ENCODE measurements around the gene CCDC33. TPM values are rescaled to one million over a fixed set of nuclear protein-coding genes. Genes with fewer than 3 reads are reported as not detected.
A peak's percentile ranks its signal among the peaks of the same experiment; 100 is the strongest.

CCDC33 gene
- total and polyA plus RNA-seq, 3 experiments from 2014 or later: not detected

DNA sequence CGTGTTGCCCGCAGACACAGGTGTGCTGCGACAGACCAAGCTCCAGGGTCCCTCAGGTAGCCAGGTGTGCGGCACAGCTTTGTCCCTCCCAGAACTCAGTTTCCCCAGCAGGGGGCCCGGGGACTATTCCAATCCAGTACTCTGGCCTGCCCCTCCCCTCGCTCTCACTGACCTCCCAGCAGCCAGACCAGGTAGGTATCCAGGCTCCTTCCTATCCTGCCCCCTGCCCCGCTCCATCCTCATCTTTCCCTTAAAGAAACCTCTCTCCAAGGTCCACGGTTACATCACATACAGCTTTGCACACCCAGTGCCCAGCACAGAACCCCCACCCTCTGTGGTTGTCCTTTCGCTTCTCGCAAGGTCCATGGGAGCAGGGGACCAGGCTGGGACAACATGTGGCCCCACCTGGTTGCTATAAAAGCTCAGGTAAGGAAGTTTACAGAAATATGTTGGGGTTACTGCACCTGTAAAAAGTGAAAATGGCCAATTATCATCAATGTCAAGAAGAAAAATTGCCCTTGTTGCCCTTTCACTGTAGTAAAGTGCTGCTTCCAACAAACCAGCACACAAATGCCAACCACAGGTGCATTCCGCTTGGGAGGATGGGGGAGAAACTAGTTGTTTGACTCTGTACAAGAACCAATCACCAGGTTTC lies 138.6 kb downstream of the CCDC33 start:
- Mint-ChIP-seq H3K27me3 (peaks cover 0 to 9% of the 10 kb centered on the region in 2 donors), H3K9me3 (no peaks in the 10 kb centered on the region), H3K27ac (peak overlapping the region; percentile 23 to 80 (median 50)), H3K36me3 (no peaks in the 10 kb centered on the region), H3K4me1 (peaks cover 11 to 15% (median 13%) of the 10 kb centered on the region in 3 donors), H3K4me3 (peak overlapping the region; percentile 66 to 95 (median 82))
- H3K9me3 ChIP-seq (ENCODE audit: low read length): no peaks in the 10 kb centered on the region
- H3K4me3 ChIP-seq (ENCODE audit: low read length): peak overlapping the region; percentile 85
- no peaks in the 10 kb centered on the region for H3K27me3 ChIP-seq (ENCODE audit: insufficient read depth, low read length, poor library complexity, severe bottlenecking)
- CTCF ChIA-PET: interaction anchor here (0.7 to 4.4 kb wide), 20 partner anchors 9 to 413 kb away, joined by 3 to 37 read pairs (median 4); no protein-coding TSS in a partner anchor
- no peak overlapping the region for H3K27ac ChIP-seq (ENCODE audit: low read depth, low read length)
- POLR2A ChIA-PET: interaction anchor here (1.4 kb wide), 1 partner anchor 86 kb away, joined by 13 read pairs; the partner anchor contains the start of gene UBL7
- DNase-seq: no peak
- no peaks in the 10 kb centered on the region for H3K36me3 ChIP-seq (ENCODE audit: insufficient read depth, low read length)
- peaks cover 10% of the 10 kb centered on the region for H3K4me1 ChIP-seq (ENCODE audit: insufficient read depth, low read length)

DNA sequence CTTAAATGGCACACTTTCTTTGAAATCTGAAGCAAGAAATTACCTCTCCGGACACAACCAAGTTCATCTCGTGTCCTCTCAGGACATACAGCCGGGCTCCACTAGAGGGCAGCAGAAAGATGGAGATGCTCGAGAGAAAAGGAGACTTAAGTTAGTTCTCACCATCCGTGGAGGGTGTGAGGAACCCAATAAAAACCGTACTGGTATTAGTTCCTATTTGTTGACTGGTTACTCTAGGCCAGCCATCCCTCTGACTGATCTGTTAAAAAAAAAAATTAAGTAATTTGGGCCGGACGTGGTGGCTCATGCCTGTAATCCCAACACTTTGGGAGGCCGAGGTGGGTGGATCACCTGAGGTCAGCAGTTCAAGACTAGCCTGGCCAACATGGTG lies 139.2 kb downstream of the CCDC33 start:
- Mint-ChIP-seq H3K4me3 (peak overlapping the region; percentile 66 to 95 (median 82)), H3K27me3 (peaks cover 0 to 6% of the 10 kb centered on the region in 2 donors), H3K36me3 (no peaks in the 10 kb centered on the region), H3K9me3 (no peaks in the 10 kb centered on the region), H3K4me1 (peaks cover 11 to 15% (median 13%) of the 10 kb centered on the region in 3 donors), H3K27ac (peak overlapping the region; percentile 23 to 75 (median 50))
- H3K4me1 ChIP-seq (ENCODE audit: insufficient read depth, low read length): peaks cover 10% of the 10 kb centered on the region
- H3K9me3 ChIP-seq (ENCODE audit: low read length): no peaks in the 10 kb centered on the region
- POLR2A ChIA-PET: interaction anchor here (1.0 to 1.4 kb wide), 2 partner anchors 64 to 86 kb away, joined by 3 to 13 read pairs; partner anchors contain the start of gene UBL7
- DNase-seq: peak; percentile 66 to 87 (median 72)
- CTCF ChIA-PET: interaction anchor here (0.9 to 4.4 kb wide), 18 partner anchors 8 to 412 kb away, joined by 3 to 37 read pairs (median 5); no protein-coding TSS in a partner anchor
- H3K27me3 ChIP-seq (ENCODE audit: insufficient read depth, low read length, poor library complexity, severe bottlenecking): no peaks in the 10 kb centered on the region
- peak overlapping the region; percentile 85 for H3K4me3 ChIP-seq (ENCODE audit: low read length)
- H3K27ac ChIP-seq (ENCODE audit: low read depth, low read length): no peak overlapping the region
- no peaks in the 10 kb centered on the region for H3K36me3 ChIP-seq (ENCODE audit: insufficient read depth, low read length)

DNA sequence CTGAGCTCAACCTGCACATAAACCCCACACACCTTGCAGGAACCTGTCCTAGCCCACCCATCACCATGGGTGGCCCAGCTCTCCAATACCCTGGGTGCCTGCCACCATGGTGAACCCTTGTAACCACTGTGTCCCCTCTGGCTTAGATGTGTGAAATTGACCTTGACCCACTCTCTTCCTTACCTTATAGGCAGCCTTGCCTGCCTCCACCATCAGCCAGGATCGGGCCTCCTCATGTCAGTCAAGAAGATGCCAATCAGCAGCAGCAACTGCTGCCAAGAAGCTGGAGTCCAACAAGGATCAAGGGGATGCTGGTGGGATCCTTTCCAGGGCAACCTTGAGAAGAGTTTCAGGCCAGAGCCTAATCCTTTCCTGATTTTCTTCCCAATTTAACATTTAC lies 140.1 kb downstream of the CCDC33 start:
- CTCF ChIA-PET: interaction anchor here (0.9 to 3.2 kb wide), 11 partner anchors 9 to 114 kb away, joined by 3 to 37 read pairs (median 3); no protein-coding TSS in a partner anchor
- POLR2A ChIA-PET: interaction anchor here (1.0 kb wide), 1 partner anchor 63 kb away, joined by 3 read pairs; no protein-coding TSS in a partner anchor
- Histone ChIP-seq H3K27ac (ENCODE audit: low read depth, low read length) (no peak overlapping the region), H3K36me3 (ENCODE audit: insufficient read depth, low read length) (no peaks in the 10 kb centered on the region), H3K9me3 (ENCODE audit: low read length) (no peaks in the 10 kb centered on the region), H3K4me3 (ENCODE audit: low read length) (no peak overlapping the region), H3K4me1 (ENCODE audit: insufficient read depth, low read length) (peaks cover 10% of the 10 kb centered on the region), H3K27me3 (ENCODE audit: insufficient read depth, low read length, poor library complexity, severe bottlenecking) (no peaks in the 10 kb centered on the region)
- H3K27me3 Mint-ChIP-seq: peaks cover 0 to 2% of the 10 kb centered on the region in 2 donors
- no peak overlapping the region for H3K4me3 Mint-ChIP-seq
- no peak overlapping the region for H3K27ac Mint-ChIP-seq
- H3K36me3 Mint-ChIP-seq: no peaks in the 10 kb centered on the region
- H3K4me1 Mint-ChIP-seq: peaks cover 11 to 15% (median 13%) of the 10 kb centered on the region in 3 donors
- no peak for DNase-seq
- no peaks in the 10 kb centered on the region for H3K9me3 Mint-ChIP-seq

DNA sequence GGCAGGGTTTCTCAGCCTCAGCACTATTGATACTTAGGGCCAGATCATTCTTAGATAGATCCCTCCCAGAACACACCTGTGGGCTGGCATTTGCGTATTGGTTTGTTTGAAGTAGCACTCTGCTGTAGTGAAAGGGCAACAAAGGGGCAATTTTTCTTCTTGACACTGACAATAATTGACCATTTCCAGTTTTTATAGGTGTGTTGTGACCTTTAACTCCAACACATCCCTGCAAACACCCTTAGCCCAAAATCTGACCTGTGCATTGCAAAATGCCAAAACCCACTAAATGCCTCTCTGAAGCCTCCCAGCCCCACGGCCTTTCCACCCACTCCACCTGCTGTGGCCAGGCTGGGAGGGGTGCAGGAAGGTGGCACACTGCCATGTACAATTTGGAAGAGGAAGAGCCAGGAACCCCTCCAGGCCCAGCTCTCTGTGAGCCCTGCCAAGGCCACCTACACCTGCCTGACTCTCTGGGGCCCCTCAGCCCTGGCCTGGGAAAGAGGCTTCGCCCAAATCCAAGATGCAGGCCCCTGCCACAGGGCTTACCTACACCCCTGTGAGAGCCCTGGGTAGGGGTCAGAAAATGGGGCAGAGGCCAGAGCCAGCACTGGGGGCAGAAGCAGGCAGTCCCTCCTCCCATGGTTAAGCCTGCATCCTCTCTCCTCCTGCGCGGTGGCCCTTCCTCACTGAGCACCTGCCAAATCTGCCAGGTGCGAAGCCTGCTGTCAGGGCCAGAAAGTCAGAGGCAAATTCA lies 140.9 kb downstream of the CCDC33 start:
- no peak overlapping the region for H3K27ac ChIP-seq (ENCODE audit: low read depth, low read length)
- H3K27me3 Mint-ChIP-seq: peaks cover 0 to 3% of the 10 kb centered on the region in 2 donors
- peak overlapping the region in 1 of 8 donors; percentile 11 for H3K27ac Mint-ChIP-seq
- H3K9me3 ChIP-seq (ENCODE audit: low read length): no peaks in the 10 kb centered on the region
- peaks cover 10% of the 10 kb centered on the region for H3K4me1 ChIP-seq (ENCODE audit: insufficient read depth, low read length)
- H3K4me3 ChIP-seq (ENCODE audit: low read length): no peak overlapping the region
- no peaks in the 10 kb centered on the region for H3K36me3 Mint-ChIP-seq
- H3K36me3 ChIP-seq (ENCODE audit: insufficient read depth, low read length): no peaks in the 10 kb centered on the region
- no peaks in the 10 kb centered on the region for H3K27me3 ChIP-seq (ENCODE audit: insufficient read depth, low read length, poor library complexity, severe bottlenecking)
- DNase-seq: no peak
- ChIA-PET CTCF (interaction anchor here (1.1 to 3.2 kb wide), 5 partner anchors 34 to 65 kb away, joined by 3 to 37 read pairs (median 6); no protein-coding TSS in a partner anchor), POLR2A (no interaction called here)
- no peaks in the 10 kb centered on the region for H3K9me3 Mint-ChIP-seq
- H3K4me1 Mint-ChIP-seq: peaks cover 11 to 15% (median 13%) of the 10 kb centered on the region in 3 donors
- H3K4me3 Mint-ChIP-seq: no peak overlapping the region

DNA sequence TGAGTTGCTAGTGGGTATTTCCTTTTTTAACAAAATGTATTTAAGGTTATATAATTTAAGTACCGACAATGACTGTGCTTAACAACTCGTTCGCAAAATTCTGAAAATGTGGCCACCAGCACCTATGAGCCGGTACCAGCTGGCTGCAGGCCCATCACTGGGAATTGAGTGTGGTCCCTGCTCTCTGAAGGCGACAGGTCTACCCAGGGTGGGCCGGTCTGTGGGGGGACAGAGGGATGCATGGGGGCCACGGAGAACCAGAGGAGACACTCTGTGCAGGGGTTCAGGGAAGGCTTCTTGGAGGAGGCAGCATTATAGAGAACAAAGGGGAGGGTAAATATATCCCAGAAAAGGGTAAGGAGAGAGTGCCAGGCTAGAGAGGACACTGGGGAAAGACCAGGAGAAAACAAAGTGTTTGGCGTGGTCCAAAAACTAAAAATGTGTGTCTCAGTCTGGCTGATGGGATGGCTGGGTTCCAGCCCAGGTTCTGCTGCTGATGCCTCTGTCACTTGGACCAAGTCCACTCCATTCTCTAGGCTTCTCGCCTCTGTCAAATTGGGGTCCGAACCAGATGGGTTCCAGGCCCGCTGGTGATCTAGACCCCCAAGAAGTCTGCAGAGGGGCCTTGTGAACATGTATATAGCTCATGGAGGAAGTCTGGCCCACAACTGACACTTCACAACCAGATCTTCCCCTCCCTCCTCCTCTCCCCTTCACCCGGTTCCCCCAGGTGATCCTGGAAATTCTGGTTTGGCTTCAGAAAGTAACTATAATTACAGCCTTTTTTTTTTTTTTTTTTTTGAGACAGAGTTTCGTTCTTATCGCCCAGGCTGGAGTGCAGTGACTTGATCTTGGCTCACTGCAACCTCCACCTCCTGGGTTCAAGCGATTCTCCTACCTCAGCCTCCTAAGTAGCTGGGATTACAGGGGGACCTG lies 142.0 kb downstream of the CCDC33 start:
- Histone ChIP-seq H3K36me3 (ENCODE audit: insufficient read depth, low read length) (no peaks in the 10 kb centered on the region), H3K27ac (ENCODE audit: low read depth, low read length) (no peak overlapping the region), H3K27me3 (ENCODE audit: insufficient read depth, low read length, poor library complexity, severe bottlenecking) (no peaks in the 10 kb centered on the region), H3K9me3 (ENCODE audit: low read length) (no peaks in the 10 kb centered on the region), H3K4me3 (ENCODE audit: low read length) (no peak overlapping the region), H3K4me1 (ENCODE audit: insufficient read depth, low read length) (peaks cover 12% of the 10 kb centered on the region)
- Mint-ChIP-seq H3K9me3 (no peaks in the 10 kb centered on the region), H3K36me3 (no peaks in the 10 kb centered on the region), H3K4me1 (peaks cover 11 to 26% (median 19%) of the 10 kb centered on the region in 3 donors), H3K27ac (peak overlapping the region in 1 of 8 donors; percentile 42), H3K27me3 (peaks cover 0 to 3% of the 10 kb centered on the region in 2 donors), H3K4me3 (no peak overlapping the region)
- no peak for DNase-seq
- ChIA-PET CTCF (interaction anchor here (0.7 to 1.7 kb wide), 9 partner anchors 10 to 392 kb away, joined by 3 to 6 read pairs (median 4); partner anchors contain the start of gene CYP11A1), POLR2A (no interaction called here)

DNA sequence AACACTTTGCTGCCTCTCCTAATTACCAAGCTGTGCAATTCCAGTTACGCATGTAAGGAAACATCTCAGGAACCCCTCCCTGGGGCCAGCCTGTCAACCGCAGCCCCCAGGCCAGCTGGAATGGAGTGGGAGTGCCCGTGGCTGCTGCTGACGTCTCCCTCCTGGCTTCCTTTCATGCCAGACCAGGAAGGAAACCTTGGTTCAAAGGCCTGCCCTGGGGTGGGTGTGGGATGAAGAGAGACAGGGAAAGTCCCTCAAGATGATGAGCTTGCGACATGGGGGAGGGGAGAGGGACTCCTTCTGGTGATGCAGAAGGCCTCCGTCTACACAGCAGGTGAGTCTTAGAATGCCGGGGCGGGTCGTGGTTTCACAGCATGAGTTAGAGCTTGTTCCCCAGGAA lies 142.7 kb downstream of the CCDC33 start:
- ChIA-PET POLR2A (no interaction called here), CTCF (interaction anchor here (0.7 to 1.7 kb wide), 9 partner anchors 11 to 392 kb away, joined by 3 to 5 read pairs (median 3); partner anchors contain the start of gene CYP11A1)
- Histone ChIP-seq H3K4me3 (ENCODE audit: low read length) (no peak overlapping the region), H3K36me3 (ENCODE audit: insufficient read depth, low read length) (no peaks in the 10 kb centered on the region), H3K27ac (ENCODE audit: low read depth, low read length) (no peak overlapping the region), H3K9me3 (ENCODE audit: low read length) (no peaks in the 10 kb centered on the region), H3K4me1 (ENCODE audit: insufficient read depth, low read length) (peaks cover 19% of the 10 kb centered on the region), H3K27me3 (ENCODE audit: insufficient read depth, low read length, poor library complexity, severe bottlenecking) (no peaks in the 10 kb centered on the region)
- DNase-seq: peak in 1 of 5 donors; percentile 17
- Mint-ChIP-seq H3K27me3 (peaks cover 0 to 3% of the 10 kb centered on the region in 2 donors), H3K27ac (no peak overlapping the region), H3K4me3 (no peak overlapping the region), H3K36me3 (no peaks in the 10 kb centered on the region), H3K9me3 (no peaks in the 10 kb centered on the region), H3K4me1 (peaks cover 16 to 30% (median 20%) of the 10 kb centered on the region in 3 donors)

All from CD8-positive, alpha-beta memory T cell (primary cell).